Activated CD8-positive, alpha-beta T cell treated with anti-CD3 and anti-CD28 coated beads for 36 hours (primary cell): ENCODE measurements around the gene PRELID3B. TPM values are rescaled to one million over a fixed set of nuclear protein-coding genes. Genes with fewer than 3 reads are reported as not detected.

Experiments used
- ATAC-seq: fragments of 200-7000 bp; cut with Tn5 transposase; one replicate; pipeline ENCODE4 v1.10.0; 2021; ENCODE audit warnings: mild to moderate bottlenecking, moderate library complexity
- CTCF ChIA-PET: fragments of 350-600 bp; sonication (Branson Sonifier 250); formaldehyde crosslinking; loops from one replicate; lab custom pipeline; 2021; ENCODE audit warnings: antibody characterized with exemption; lab: Charles Lee
- POLR2A ChIA-PET: fragments of 350-600 bp; sonication (Branson Sonifier 250); formaldehyde crosslinking; loops from one replicate; lab custom pipeline; 2021; ENCODE audit warnings: antibody characterized with exemption; lab: Charles Lee
- DNase-seq: peaks from one replicate; pipeline ENCODE4 v3.0.0-alpha.2; 2020
- H3K27ac Mint-ChIP-seq: one replicate; pipeline ENCODE4 v1.8.0; 2021; ENCODE audit warnings: mild to moderate bottlenecking, mixed read lengths
- H3K27me3 Mint-ChIP-seq: one replicate; pipeline ENCODE4 v1.8.0; 2021; ENCODE audit warnings: mixed read lengths
- H3K36me3 Mint-ChIP-seq: one replicate; pipeline ENCODE4 v1.8.0; 2021; ENCODE audit warnings: low read depth, mixed read lengths
- H3K4me1 Mint-ChIP-seq: one replicate; pipeline ENCODE4 v1.8.0; 2021; ENCODE audit warnings: low read depth, mixed read lengths
- H3K4me3 Mint-ChIP-seq: one replicate; pipeline ENCODE4 v1.8.0; 2021; ENCODE audit warnings: mild to moderate bottlenecking, moderate library complexity, mixed read lengths
- H3K9me3 Mint-ChIP-seq: one replicate; pipeline ENCODE4 v1.8.0; 2021; ENCODE audit warnings: mixed read lengths
- intact Hi-C: fragments of 100-400 bp; cut with micrococcal nuclease; formaldehyde crosslinking; loops from one replicate; pipeline ENCODE4 v1.10.0; 2022
- total RNA-seq, 2 experiments: library from RNA; stranded (reverse); gene quantifications; one replicate each; pipeline ENCODE4 v1.2.3, GENCODE V29; 2021
- TF ChIP-seq, protein P1 (sequence below): fragments of 200-600 bp; IDR thresholded peaks from one replicate; pipeline ENCODE4 v1.8.0; 2022; ENCODE audit warnings: antibody characterized with exemption, mild to moderate bottlenecking

PRELID3B gene
- total RNA-seq, 2 experiments from 2014 or later, result 140 to 145 TPM

DNA sequence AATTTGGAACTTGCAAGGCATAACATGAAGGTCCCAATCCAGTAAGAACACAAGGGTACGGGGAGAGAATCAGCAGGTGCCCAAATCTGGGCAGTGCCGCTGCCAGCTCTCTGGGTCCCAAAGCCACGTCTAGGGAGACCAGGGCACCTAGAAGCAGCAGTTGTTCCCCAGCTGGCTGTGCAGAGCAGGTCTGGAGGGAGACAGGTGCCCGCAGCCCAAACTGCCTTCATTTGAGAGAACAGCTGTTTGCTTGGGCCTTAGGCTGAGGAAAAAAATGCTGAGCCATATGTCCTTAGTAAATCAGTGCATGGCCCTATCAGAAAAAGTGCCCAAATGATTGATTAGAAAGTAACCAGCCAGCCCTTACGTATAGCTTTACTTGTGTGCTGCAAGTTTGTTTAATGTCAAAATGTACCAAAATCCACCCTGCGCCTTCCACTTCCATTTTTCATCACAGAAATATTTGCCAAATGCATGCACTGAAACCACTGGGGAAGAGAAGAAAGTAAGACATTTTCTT is 9.1 kb upstream of the PRELID3B start:
- CTCF ChIA-PET, result interaction anchor here (0.6 to 1.4 kb wide), 4 partner anchors 112 to 604 kb away, joined by 3 to 4 read pairs (median 4); no protein-coding TSS in a partner anchor
- H3K4me1 Mint-ChIP-seq, result peaks cover 11% of the 10 kb centered on the region
- no peak overlapping the region for H3K27ac Mint-ChIP-seq
- H3K9me3 Mint-ChIP-seq, result no peaks in the 10 kb centered on the region
- peaks cover 19% of the 10 kb centered on the region for H3K27me3 Mint-ChIP-seq
- intact Hi-C loops, result no loop called here
- TF ChIP-seq, protein P1, sequence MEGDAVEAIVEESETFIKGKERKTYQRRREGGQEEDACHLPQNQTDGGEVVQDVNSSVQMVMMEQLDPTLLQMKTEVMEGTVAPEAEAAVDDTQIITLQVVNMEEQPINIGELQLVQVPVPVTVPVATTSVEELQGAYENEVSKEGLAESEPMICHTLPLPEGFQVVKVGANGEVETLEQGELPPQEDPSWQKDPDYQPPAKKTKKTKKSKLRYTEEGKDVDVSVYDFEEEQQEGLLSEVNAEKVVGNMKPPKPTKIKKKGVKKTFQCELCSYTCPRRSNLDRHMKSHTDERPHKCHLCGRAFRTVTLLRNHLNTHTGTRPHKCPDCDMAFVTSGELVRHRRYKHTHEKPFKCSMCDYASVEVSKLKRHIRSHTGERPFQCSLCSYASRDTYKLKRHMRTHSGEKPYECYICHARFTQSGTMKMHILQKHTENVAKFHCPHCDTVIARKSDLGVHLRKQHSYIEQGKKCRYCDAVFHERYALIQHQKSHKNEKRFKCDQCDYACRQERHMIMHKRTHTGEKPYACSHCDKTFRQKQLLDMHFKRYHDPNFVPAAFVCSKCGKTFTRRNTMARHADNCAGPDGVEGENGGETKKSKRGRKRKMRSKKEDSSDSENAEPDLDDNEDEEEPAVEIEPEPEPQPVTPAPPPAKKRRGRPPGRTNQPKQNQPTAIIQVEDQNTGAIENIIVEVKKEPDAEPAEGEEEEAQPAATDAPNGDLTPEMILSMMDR, result no peak
- ATAC-seq (no peak), DNase-seq (no peak)
- H3K36me3 Mint-ChIP-seq, result no peaks in the 10 kb centered on the region
- H3K4me3 Mint-ChIP-seq, result no peak overlapping the region
- POLR2A ChIA-PET, result no interaction called here

DNA sequence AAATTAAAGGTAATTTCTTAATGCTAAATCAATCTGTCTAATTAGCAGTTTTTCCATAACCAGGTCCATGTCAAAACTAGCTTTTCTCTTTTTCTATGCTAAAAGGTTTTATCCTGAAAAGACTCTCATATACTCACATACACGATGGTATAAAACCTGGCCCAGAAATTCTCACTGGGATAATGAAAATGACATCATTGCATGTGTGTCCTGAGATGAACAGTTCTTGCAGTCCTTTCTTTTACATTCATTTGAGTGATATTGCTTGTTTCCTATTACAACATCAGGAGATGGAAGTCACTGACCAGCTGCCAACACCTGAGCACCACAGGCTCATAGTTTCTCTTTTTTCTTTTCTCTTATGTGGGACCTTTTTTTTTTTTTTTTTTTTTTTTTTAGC is 7.9 kb upstream of the PRELID3B start:
- DNase-seq, result no peak
- Mint-ChIP-seq H3K36me3 (no peaks in the 10 kb centered on the region), H3K4me3 (no peak overlapping the region), H3K4me1 (peaks cover 12% of the 10 kb centered on the region), H3K27me3 (peaks cover 19% of the 10 kb centered on the region), H3K9me3 (no peaks in the 10 kb centered on the region), H3K27ac (no peak overlapping the region)
- ChIA-PET POLR2A (interaction anchor here (0.7 to 0.9 kb wide), 2 partner anchors 10 to 387 kb away, joined by 3 to 5 read pairs; no protein-coding TSS in a partner anchor), CTCF (interaction anchor here (1.6 to 2.5 kb wide), 3 partner anchors 15 to 158 kb away, joined by 3 to 10 read pairs (median 8); no protein-coding TSS in a partner anchor)
- TF ChIP-seq, protein P1, result no peak
- no peak for ATAC-seq
- intact Hi-C loops, result no loop called here

DNA sequence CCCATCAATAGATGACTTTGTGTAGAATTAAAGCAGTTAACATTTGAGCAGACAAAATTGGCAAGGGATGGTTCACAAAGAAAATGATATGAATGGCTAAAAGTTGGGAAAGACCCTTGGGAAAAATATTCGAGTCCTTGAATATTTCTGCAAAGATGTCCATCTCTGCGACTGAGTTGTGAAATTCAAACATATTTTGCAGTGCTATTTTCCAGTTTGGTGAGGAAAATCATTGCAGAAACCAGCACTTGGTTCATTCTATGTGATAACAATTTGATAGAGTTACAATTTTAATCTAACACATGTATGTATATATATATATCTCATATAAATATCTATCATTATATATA is 6.1 kb upstream of the PRELID3B start:
- Mint-ChIP-seq H3K9me3 (no peaks in the 10 kb centered on the region), H3K36me3 (no peaks in the 10 kb centered on the region), H3K27me3 (peaks cover 17% of the 10 kb centered on the region), H3K4me1 (peaks cover 20% of the 10 kb centered on the region), H3K4me3 (no peak overlapping the region), H3K27ac (no peak overlapping the region)
- TF ChIP-seq, protein P1, result no peak
- ChIA-PET CTCF (interaction anchor here (2.5 kb wide), 1 partner anchor 159 kb away, joined by 8 read pairs; no protein-coding TSS in a partner anchor), POLR2A (no interaction called here)
- intact Hi-C loops, result no loop called here
- DNase-seq, result no peak
- ATAC-seq, result no peak

DNA sequence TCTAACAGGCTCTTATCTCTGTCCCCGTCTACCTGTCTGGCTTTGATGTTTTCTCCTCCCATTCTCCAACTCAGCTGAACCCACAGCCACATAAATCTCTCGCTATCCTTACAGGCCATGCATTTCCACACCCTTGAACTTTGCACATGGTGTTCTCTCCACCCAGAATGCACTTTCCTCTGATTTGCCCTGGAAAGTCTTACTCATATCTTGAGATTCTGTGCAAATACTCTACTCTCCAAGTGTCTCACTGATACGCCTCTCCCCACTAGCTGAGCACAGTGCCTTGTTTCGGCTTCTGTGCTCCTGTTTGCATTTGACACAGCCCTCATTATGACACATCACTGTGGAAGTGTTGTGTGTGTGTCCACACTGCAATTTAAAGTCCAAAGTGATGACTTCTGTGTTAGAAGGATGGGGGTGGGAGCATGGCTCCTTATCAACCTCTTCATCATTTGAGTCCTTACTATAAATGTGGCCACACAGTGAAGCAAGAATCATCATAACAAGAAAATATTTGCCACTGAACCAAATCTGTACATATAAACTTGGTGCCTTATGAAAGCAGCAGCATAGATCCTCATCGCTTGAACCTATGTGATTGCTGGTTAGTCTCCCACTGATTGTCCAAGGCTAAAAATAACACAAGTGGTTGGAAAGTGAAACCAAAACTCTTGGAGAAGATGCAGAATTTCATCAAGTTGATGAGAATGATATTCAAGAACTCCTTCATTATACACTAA is 5.5 kb upstream of the PRELID3B start:
- Mint-ChIP-seq H3K4me1 (peaks cover 25% of the 10 kb centered on the region), H3K4me3 (no peak overlapping the region), H3K36me3 (no peaks in the 10 kb centered on the region), H3K27me3 (peaks cover 14% of the 10 kb centered on the region), H3K9me3 (no peaks in the 10 kb centered on the region), H3K27ac (no peak overlapping the region)
- ChIA-PET CTCF (interaction anchor here (1.5 kb wide), 1 partner anchor 159 kb away, joined by 3 read pairs; no protein-coding TSS in a partner anchor), POLR2A (interaction anchor here (1.0 kb wide), 1 partner anchor 22 kb away, joined by 3 read pairs; no protein-coding TSS in a partner anchor)
- TF ChIP-seq, protein P1, result no peak
- peak; percentile 17 for DNase-seq
- intact Hi-C loops, result no loop called here
- peak; percentile 65 for ATAC-seq

DNA sequence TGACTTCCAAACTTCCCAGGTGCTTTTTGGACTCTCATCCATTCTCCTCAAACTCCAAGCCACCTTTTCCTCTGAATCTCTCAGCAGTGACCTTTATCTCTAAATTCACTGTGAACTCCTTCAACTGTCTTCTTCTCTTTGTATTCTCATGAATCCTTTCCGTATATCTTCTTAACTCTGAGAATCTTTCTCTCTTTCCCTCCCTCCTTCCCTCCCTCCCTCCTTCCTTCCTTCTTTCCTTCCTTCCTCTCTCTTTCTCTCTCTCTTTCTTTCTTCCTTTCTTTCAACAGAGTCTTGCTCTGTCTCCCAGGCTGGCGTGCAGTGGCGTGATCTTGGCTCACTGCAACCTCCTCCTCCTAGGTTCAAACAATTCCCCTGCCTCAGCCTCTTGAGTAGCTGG is 4.3 kb upstream of the PRELID3B start:
- TF ChIP-seq, protein P1, result no peak
- Mint-ChIP-seq H3K27ac (no peak overlapping the region), H3K4me1 (peaks cover 28% of the 10 kb centered on the region), H3K4me3 (no peak overlapping the region), H3K9me3 (no peaks in the 10 kb centered on the region), H3K36me3 (peaks cover 3% of the 10 kb centered on the region), H3K27me3 (peaks cover 11% of the 10 kb centered on the region)
- DNase-seq (no peak), ATAC-seq (no peak)
- POLR2A ChIA-PET, result no interaction called here
- intact Hi-C loops, result no loop called here
- CTCF ChIA-PET, result interaction anchor here (1.0 to 1.5 kb wide), 2 partner anchors 34 to 161 kb away, joined by 3 read pairs; no protein-coding TSS in a partner anchor
